C4-2B (cell line): ENCODE data around the gene PBLD.

ENCODE experiments used
- H3K27ac ChIP-seq: fragments of 450-650 bp; 2 replicates; pipeline ENCODE4 v1.5.1; 2017
- ZFX ChIP-seq: fragments of 450-650 bp; IDR thresholded peaks from 2 replicates; pipeline ENCODE4 v1.6.1; 2017
- TF ChIP-seq, protein P1 (sequence below): fragments of 450-650 bp; conservative IDR thresholded peaks from 2 replicates; pipeline ENCODE4 v1.5.1; 2017; ENCODE audit warnings: mild to moderate bottlenecking

The PBLD gene

DNA sequence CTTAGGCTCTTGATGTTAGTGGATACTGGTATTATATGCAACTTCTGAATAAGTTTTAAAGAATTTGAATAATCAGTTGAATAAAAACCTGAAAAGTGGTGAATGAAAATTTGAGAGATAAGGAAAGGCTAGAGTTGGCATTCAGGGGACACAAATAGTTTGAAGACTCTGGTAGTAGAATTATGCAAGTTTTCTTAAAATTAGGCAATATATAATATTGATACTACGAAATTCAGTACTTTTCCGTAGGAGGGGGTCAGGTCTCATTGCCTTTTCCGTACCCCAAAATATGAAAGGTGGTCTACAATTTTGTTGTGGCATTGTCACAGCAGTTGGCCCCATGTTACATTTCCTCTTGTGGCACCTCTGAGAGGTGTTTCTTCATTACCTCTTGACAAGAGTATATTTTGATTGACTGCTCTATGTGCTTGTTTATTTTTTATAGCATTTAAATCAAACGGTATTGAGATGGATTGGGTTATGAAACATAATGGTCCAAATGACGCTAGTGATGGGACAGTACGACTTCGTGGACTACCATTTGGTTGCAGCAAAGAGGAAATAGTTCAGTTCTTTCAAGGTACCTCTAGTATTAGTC, 4.1 kb upstream of the PBLD start:
- no peak overlapping the region for H3K27ac ChIP-seq
- TF ChIP-seq, protein P1, sequence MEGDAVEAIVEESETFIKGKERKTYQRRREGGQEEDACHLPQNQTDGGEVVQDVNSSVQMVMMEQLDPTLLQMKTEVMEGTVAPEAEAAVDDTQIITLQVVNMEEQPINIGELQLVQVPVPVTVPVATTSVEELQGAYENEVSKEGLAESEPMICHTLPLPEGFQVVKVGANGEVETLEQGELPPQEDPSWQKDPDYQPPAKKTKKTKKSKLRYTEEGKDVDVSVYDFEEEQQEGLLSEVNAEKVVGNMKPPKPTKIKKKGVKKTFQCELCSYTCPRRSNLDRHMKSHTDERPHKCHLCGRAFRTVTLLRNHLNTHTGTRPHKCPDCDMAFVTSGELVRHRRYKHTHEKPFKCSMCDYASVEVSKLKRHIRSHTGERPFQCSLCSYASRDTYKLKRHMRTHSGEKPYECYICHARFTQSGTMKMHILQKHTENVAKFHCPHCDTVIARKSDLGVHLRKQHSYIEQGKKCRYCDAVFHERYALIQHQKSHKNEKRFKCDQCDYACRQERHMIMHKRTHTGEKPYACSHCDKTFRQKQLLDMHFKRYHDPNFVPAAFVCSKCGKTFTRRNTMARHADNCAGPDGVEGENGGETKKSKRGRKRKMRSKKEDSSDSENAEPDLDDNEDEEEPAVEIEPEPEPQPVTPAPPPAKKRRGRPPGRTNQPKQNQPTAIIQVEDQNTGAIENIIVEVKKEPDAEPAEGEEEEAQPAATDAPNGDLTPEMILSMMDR, result no peak
- no peak for TF ChIP-seq ZFX

DNA sequence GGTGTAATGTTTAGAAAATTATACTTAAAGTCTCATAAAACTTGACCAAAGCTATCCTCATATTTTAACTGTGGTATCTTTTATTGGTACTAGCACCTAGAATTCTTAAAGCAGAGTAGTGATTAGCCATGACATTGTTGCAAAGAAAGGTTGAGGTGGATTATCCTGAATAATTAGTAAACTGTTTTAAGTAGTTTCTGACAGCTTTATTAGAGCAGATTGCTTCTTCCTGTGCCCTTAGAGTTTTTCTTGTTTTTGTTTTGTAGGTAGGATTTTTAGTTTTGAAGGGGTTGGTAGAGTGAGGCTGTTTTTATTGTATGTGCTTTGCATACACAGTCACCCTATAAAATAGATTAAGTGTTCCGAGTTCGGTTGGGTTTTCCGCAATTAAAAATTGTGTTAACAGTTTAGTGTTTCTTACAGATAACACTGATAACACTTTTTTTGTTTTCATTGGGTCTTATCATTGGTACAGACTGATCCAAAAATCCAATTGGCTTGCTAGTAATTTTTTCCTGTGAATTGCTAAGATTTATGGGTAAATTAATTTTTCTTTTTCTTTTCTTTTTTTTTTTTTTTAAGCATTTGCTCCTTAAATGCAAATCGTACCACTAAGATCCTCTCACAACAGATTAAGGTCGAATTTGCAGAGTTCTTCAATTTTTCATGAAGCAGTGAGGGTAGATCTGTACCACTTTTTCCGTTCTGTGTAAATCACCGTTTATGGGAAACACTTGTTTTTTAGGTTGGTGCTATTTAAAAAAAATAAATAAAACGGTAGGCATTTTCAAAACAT, 2.1 kb upstream of the PBLD start:
- TF ChIP-seq ZFX, result no peak
- TF ChIP-seq, protein P1, result no peak

DNA sequence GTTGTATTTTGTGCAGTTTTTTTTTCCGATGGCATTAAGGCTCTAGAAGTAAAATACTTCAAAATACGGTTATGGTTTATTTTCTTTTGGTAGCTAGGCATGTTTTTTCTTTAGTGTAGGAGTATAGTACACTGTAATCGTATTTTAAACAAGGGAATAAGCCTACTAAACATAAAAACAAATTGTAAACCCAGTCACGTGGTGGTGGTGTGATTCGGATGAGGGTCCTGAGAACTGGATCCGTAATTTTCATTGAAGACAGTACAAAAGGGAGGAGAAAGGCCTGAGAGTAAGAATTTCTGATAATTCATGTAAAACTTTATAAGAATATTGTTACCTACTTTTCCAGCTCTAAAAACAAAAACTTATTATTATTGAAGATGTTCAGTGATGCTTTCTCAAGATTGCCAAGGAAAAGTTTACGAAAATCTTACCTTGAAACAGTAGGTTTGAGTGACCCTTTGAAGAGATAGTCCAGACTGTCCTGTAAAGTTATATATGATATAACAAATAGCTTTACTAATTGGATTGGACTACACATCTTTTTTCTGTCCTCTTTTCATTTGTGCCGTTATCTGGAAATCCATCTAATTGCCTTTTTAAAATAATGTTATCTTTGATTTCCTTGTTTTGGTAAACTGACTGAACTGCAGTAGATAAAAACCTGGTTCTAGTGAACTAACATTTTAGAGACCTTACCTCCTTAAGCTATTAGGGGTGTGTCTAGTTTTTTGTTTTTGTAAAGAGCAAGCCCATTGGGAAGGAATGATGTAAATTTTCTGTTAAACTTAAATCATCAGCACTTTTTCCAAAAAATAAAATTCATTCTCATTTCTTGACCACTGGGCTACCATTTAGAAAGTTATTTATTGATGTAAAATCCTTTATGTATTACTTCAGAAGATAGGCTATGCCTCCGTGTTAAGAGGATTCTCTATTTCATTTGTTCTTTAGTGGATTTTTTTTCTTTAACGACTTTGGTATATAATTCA, 1.0 kb upstream of the PBLD start:
- TF ChIP-seq, protein P1, result no peak
- TF ChIP-seq ZFX, result no peak
- H3K27ac ChIP-seq, result no peak overlapping the region

More for the DNA sequence above, 2.1 kb upstream of the PBLD start:
- no peak overlapping the region for H3K27ac ChIP-seq

DNA sequence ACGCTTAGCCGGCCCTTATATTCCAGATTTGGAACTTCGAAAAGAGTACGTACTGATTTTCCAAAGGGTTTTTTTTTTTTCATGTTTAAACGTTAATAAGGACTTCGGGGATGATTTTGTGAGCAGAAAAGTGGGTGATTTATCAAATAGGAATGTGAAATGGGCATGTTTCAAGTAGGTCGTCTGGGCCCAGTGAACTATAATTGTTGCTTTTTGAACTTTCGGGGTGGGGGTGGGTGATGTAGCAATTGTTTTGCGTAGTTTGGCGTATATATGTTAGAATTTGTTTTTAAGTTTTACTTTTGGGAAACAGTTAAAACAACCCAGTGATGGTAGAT, 299 bp upstream of the PBLD start:
- no peak for TF ChIP-seq ZFX
- TF ChIP-seq, protein P1, result peak; percentile 38
- H3K27ac ChIP-seq, result peak overlapping the region; percentile 99

DNA sequence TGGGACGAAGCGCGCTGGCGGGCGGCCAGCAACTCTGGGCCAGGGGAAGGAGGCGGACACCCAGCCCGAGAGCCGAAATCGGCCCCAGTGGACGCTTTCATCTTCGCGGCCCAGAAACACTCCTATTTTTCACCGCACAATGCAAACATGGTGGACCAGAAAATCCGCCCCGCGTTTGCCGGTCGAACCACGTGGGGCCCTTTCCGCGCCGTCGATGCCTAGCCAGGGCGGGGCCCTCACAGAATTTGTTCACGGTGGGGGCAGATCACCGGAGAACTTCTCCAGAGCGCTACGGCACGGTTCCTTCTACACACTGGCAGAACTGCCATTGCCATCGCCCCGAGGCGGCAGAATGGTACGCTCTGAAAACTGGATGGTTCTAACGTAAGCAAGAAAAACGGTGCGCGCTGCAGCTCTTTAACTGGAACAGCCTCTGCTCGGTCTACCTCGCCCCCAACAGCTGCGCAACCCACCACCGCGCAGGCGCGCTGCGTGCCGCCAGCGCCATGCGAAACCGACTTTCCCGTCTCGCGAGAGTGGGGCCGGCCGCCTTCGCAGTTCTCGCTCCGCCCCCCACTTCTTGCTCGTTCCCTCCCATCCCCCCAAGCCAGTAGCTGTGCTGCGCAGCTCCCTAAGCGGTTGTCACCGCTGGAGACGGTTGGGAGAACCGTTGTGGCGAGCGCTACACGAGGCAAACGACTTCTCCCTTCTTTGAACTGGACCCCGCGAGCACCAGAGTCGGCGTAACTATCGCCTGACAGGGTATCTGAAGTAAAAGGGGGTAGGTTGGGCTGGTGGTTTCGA, 1.1 kb downstream of the PBLD start, which contains the start of gene HNRNPH3:
TSS of gene HNRNPH3 (plus strand) at position 610 of the 804 bp plus-strand sequence. CDS start 5,158 bp downstream, outside the sequence.
- H3K27ac ChIP-seq, result peak within 1 kb of the TSS; percentile 99
- TF ChIP-seq, protein P1, result no peak; the same call in 1 of the 2 replicates
- TF ChIP-seq ZFX, result 0 out of 2 replicates have a peak, but pooled peaks have one; percentile 6

DNA sequence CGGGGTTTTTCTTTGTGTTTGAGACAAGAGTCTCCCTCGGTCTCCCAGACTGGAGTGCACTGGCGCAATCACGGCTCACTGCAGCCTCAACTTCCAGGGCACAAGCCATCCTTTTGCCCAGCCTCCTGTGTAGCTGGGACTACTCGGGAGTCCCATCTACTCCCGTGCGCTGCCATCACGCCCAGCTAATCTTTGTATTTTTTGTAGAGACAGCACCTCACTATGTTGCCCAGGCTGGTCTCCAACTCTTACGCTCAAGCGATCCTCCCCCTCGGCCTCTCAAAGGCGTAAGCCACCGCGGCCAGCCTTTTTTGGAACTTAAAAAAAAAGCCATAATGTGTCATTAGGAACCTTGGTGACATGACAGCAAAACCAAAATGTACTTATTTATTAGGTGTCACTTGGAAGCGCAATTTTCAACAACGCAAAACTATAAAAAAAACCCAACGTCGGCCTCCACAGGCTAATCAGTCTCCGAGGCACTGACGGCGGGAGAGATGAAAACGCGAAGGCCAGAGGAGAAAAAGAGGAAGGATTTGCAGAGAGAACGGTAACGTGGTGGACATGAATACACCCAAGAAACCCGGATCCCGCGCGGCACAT, 1.8 kb downstream of the PBLD start:
- H3K27ac ChIP-seq, result peak overlapping the region; percentile 99
- TF ChIP-seq, protein P1, result no peak
- no peak for TF ChIP-seq ZFX
